SIG-M5 treated with dmso at 0.1 percent for 504 hours (cell line): ENCODE results near the gene REPIN1.
A peak's percentile ranks its signal among the peaks of the same experiment; 100 is the strongest.

Experiments
- DNase-seq: peaks from one replicate; lab custom pipeline; 2025; ENCODE audit not compliant: unreplicated experiment; lab: John Stamatoyannopoulos, UW

The REPIN1 gene

GRCh38 chr7:150420242-150420641 lies 51.6 kb downstream of the REPIN1 start:
- DNase-seq = no peak

- peak; percentile 71 for DNase-seq
These were observed 52.5 kb downstream of the REPIN1 start for GRCh38 chr7:150420987-150421674.

DNA sequence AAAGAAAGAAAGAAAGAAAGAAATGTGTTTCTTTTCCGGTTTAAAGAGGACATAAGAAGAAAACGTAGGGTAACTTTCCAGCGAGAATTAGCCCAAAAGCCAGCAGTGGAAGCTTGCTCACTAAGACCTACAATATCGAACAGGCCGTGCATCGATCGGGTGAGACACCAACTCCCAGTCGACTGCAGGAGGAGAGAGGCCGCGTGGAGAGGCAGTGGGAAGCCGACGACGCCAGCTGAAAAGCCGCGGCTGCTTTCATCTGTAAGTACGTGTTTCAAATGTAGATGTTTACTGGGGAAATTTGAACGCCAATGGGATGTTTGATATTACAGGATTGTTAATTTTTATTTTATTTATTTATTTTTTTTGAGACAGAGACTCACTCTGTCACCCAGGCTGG lies 53.2 kb downstream of the REPIN1 start:
- no peak for DNase-seq
